ENCODE measurements around the gene MEGF9. TPM values are rescaled to one million over a fixed set of nuclear protein-coding genes. Genes with fewer than 3 reads are reported as not detected.

MEGF9 gene
- total and polyA plus RNA-seq, 2 donors (not counting 3 experiments of a cell fraction or from before 2014, with no cell fraction given): 4.0 to 13.0 TPM

GRCh38 chr9:120630333-120630732, 83.9 kb downstream of the MEGF9 start:
- Histone ChIP-seq H3K9me1 (replicated peaks; ENCODE audit: control insufficient read depth, extremely low read depth, insufficient read depth, low read length) (no peaks in the 10 kb centered on the region), H3K79me2 (ENCODE audit: control insufficient read depth, insufficient read depth, low read length) (no peaks in the 10 kb centered on the region), H3K27ac (ENCODE audit: insufficient read depth, low read depth, low read length) (no peak overlapping the region), H4K20me1 (replicated peaks; ENCODE audit: control insufficient read depth, extremely low read depth, insufficient read depth, low read length) (no peaks in the 10 kb centered on the region), H3K9me3 (replicated peaks; ENCODE audit: control insufficient read depth, insufficient read depth, low read length) (no peaks in the 10 kb centered on the region), H3K36me3 (ENCODE audit: control insufficient read depth in 2 of 2, extremely low read depth in 1 of 2, insufficient read depth in 2 of 2, low read length in 2 of 2) (no peaks in the 10 kb centered on the region), H3K4me1 (ENCODE audit: control insufficient read depth, extremely low read depth, insufficient read depth, low read length) (no peaks in the 10 kb centered on the region), H3K4me3 (replicated peaks in 1 of 3; ENCODE audit: insufficient read depth in 1 of 3, low read depth in 1 of 3, low read length in 3 of 3) (no peak overlapping the region), H3K4me2 (ENCODE audit: insufficient read depth, low read length) (no peak overlapping the region), H2AFZ (ENCODE audit: low read depth, low read length) (no peak overlapping the region), H3K9ac (replicated peaks; ENCODE audit: extremely low read depth, insufficient read depth, low read length) (no peak overlapping the region), H3K27me3 (ENCODE audit: control insufficient read depth in 2 of 2, insufficient read depth in 2 of 2, low read length in 2 of 2) (no peaks in the 10 kb centered on the region)
- CTCF ChIA-PET: no interaction called here
- POLR2A ChIA-PET: no interaction called here
- dilution Hi-C loops (cut with MboI; ENCODE audit: extremely low pct_ligation_motif_present, low sequenced_read_pairs): no loop called here
- BruUV-seq (replicated peaks): no TSS peak
- DNase-seq (ENCODE audit: low read depth, low spot score): no peak
- no peak for TF ChIP-seq MAX (IDR thresholded peaks at IDR 0.05; ENCODE audit: insufficient read depth, insufficient read length)
- no peak for TF ChIP-seq GATA2 (IDR thresholded peaks at IDR 0.05; ENCODE audit: insufficient read depth, insufficient read length, low read depth, low read length)
- TF ChIP-seq FOS (IDR thresholded peaks at IDR 0.05; ENCODE audit: borderline replicate concordance, insufficient read depth, low read length): no peak
- no peak for TF ChIP-seq POLR2AphosphoS5 (IDR thresholded peaks at IDR 0.05; ENCODE audit: insufficient read depth, low read depth, low read length)
- no peak for TF ChIP-seq MYC (IDR thresholded peaks at IDR 0.05; ENCODE audit: low read depth, low read length)
- TF ChIP-seq JUN (IDR thresholded peaks at IDR 0.05; ENCODE audit: borderline replicate concordance, insufficient read depth, insufficient read length, low read depth): no peak
- no peak for TF ChIP-seq POLR2A (IDR thresholded peaks at IDR 0.05; ENCODE audit: low read depth, low read length)
- TF ChIP-seq CTCF (IDR thresholded peaks at IDR 0.05; ENCODE audit: extremely low read depth in 1 of 2, insufficient read depth in 1 of 2, low read depth in 1 of 2, low read length in 2 of 2): no peak
- no peak for TF ChIP-seq EZH2 (IDR thresholded peaks at IDR 0.05; ENCODE audit: borderline replicate concordance, low read depth, low read length, severe bottlenecking)
- intact Hi-C loops (cut with micrococcal nuclease): no loop called here
- FAIRE-seq: no peak
